Measurements from ENCODE around the gene C5orf58.

DNA sequence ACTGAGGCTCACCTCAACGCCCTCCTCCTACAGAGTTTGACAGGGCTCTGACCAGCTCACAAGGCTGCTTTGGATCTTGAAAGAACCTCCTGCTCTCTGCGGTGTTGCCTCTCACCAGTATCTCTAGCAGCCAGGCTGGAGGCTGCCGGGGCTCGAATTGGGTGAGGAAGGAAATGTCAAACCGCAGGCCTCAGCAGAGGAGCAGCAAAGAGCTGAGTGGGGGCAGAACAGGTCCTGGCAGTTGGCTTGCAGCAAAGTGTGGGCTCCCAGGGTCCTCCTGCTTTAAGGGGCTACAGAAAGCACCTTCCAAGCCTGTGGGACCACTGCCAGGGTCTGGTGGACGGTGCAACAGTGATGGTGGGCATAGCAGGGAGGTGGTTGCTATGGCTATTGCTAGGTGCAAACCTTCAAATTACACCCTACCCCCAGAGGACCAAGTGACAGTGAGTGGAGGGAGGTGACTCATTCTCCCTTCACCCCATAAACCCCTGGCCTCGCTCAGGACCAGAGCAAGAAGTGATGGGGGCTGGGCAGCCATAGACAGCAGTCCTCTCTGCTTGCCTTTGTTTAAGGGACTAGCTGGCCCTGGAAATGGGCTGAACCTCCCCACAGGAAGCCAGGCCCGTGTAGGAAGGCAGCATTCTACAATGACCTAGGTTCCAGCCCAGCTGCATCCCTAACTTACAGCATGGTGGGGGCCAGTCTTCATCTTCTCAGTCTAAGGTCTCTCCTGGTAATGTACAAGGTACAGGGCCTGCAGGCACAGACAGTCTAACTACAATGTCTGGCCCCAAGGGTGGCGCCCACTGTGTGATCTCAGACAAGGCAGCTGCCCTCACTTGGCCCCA lies 46.0 kb downstream of the C5orf58 start:
- peak; percentile 9 for TF ChIP-seq POLR2A (IDR thresholded peaks at IDR 0.05; ENCODE audit: extremely low read depth, insufficient read length)
- TF ChIP-seq, protein P1, sequence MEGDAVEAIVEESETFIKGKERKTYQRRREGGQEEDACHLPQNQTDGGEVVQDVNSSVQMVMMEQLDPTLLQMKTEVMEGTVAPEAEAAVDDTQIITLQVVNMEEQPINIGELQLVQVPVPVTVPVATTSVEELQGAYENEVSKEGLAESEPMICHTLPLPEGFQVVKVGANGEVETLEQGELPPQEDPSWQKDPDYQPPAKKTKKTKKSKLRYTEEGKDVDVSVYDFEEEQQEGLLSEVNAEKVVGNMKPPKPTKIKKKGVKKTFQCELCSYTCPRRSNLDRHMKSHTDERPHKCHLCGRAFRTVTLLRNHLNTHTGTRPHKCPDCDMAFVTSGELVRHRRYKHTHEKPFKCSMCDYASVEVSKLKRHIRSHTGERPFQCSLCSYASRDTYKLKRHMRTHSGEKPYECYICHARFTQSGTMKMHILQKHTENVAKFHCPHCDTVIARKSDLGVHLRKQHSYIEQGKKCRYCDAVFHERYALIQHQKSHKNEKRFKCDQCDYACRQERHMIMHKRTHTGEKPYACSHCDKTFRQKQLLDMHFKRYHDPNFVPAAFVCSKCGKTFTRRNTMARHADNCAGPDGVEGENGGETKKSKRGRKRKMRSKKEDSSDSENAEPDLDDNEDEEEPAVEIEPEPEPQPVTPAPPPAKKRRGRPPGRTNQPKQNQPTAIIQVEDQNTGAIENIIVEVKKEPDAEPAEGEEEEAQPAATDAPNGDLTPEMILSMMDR (IDR thresholded peaks at IDR 0.05; ENCODE audit: low read depth, low read length): no peak

All from NB4 (cell line).